Measurements from ENCODE around the gene MSRB1. TPM values are rescaled to one million over a fixed set of nuclear protein-coding genes. Genes with fewer than 3 reads are reported as not detected.

The MSRB1 gene
- total RNA-seq, 4 donors from 2014 or later = 9.6 to 64.0 (median 17.1) TPM

- no peak for ATAC-seq (ENCODE audit: low FRiP score)
- no peak for TF ChIP-seq CTCF (IDR thresholded peaks at IDR 0.05)
- no peak for DNase-seq (ENCODE audit: low spot score)
Measured at GRCh38 chr16:1989209-1990100, 46.5 kb upstream of the MSRB1 start, which contains the start of gene SYNGR3. SYNGR3 (plus strand) TSS chr16:1989970; CDS start chr16:1990103, 133 bp downstream.

- DNase-seq (ENCODE audit: low spot score) (no peak), ATAC-seq (ENCODE audit: low FRiP score) (no peak)
- no peak for TF ChIP-seq CTCF (IDR thresholded peaks at IDR 0.05)
Measured at GRCh38 chr16:1987198-1987597, 44.2 kb upstream of the MSRB1 start.

GRCh38 chr16:1985466-1986150 is 42.6 kb upstream of the MSRB1 start:
- no peak for ATAC-seq (ENCODE audit: low FRiP score)
- no peak for TF ChIP-seq CTCF (IDR thresholded peaks at IDR 0.05)
- DNase-seq (ENCODE audit: low spot score) = no peak

- DNase-seq (ENCODE audit: low spot score) (no peak), ATAC-seq (ENCODE audit: low FRiP score) (no peak)
- TF ChIP-seq CTCF (IDR thresholded peaks at IDR 0.05) = no peak
Measured at GRCh38 chr16:1984347-1985225, 41.6 kb upstream of the MSRB1 start.

GRCh38 chr16:1983544-1984346 is 40.7 kb upstream of the MSRB1 start, which contains the start of gene GFER:
GFER (plus strand) TSS chr16:1984193; CDS start chr16:1984219, 26 bp downstream.
- TF ChIP-seq CTCF (IDR thresholded peaks at IDR 0.05) = no peak
- DNase-seq (ENCODE audit: low spot score) (peak; percentile 54), ATAC-seq (ENCODE audit: low FRiP score) (peak; percentile 93)
